ENCODE data around the gene ZDHHC18.

DNA sequence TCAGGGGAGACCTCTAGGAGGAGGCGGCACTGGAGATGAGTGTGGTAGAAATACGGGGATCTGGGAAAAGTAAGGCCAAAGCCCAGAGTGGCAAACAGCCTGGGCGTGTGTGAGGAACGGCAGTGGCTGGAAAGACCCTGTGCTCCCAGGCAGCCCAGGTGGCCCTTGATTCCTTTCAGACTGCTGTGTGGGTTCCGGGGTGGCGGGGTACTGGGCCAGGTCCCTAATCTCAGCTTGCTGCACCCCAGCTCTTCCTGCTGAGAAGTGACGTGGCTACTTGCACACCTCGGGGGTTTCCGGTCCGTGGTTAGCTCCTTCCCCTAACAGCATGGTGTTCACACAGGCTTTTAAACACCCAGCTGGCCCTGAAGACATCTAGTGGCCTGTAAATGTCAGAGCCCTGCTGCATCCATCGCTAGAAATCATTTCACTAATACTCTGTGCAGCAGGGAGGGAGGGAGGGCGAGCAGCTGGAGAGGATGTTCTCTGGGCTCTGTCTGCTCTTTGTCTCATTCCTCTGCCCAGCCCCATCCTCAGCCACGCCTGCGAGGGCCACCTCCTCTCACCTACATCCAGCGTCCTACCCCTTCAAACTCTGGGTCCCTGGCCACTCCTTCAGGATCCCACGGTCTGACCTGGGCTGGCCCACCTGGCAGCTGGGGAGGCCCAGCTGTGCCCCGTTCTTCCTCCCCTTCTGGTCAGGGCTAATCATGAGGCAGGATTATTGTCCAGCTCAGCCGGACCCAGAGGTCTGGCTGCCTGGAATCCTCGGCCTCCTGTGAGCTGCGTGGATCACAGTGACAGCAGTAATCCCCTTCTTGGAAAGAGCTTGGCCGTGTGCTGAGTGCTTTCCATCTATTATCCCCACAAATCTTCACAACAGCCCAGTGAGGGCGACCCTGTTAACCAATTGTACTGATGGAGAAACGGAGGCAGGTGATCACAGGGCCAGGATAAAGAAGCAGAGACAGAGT is 7.2 kb downstream of the ZDHHC18 start:
- no peak for TF ChIP-seq CTCF (IDR thresholded peaks at IDR 0.05)
- no peak for TF ChIP-seq POLR2A (IDR thresholded peaks at IDR 0.05)
- TF ChIP-seq POLR2AphosphoS5 (IDR thresholded peaks at IDR 0.05) = no peak

All from suprapubic skin (tissue), 4 donors.